Liver (tissue), 9 donors: Measurements from ENCODE around the gene NTNG1. TPM values are rescaled to one million over a fixed set of nuclear protein-coding genes. Genes with fewer than 3 reads are reported as not detected.

Source experiments
- DNase-seq: peaks from one replicate; pipeline ENCODE4 v3.0.0-alpha.2; 2017; ENCODE audit warnings: low spot score
- H3K27ac ChIP-seq, 2 donors: one replicate each; pipeline ENCODE4 v1.7.0; 2013; ENCODE audit warnings: inconsistent platforms in 2 of 2, low read length in 2 of 2, control low read depth in 1 of 2, low read depth in 1 of 2, mild to moderate bottlenecking in 1 of 2
- H3K27me3 ChIP-seq, 4 donors: one replicate each; pipeline versions ENCODE4 v1.6.1 to v1.7.0; 2013; ENCODE audit warnings: low read length in 3 of 4, inconsistent platforms in 1 of 4, mild to moderate bottlenecking in 1 of 4, moderate library complexity in 1 of 4; ENCODE audit not compliant: control insufficient read depth in 4 of 4, insufficient read depth in 4 of 4
- H3K36me3 ChIP-seq, 4 donors: one replicate each; pipeline versions ENCODE4 v1.6.1 to v1.7.0; 2013; ENCODE audit warnings: low read length in 3 of 4, mild to moderate bottlenecking in 3 of 4, low read depth in 1 of 4, moderate library complexity in 1 of 4; ENCODE audit not compliant: control insufficient read depth in 4 of 4, insufficient read depth in 3 of 4
- H3K4me1 ChIP-seq, 4 donors: one replicate each; pipeline versions ENCODE4 v1.6.1 to v1.7.0; 2013; ENCODE audit warnings: low read length in 3 of 4, mild to moderate bottlenecking in 3 of 4, moderate library complexity in 1 of 4; ENCODE audit not compliant: control insufficient read depth in 4 of 4, insufficient read depth in 4 of 4
- H3K4me3 ChIP-seq, 3 donors: one replicate each; pipeline versions ENCODE4 v1.6.1 to v1.7.0; 2013; ENCODE audit warnings: low read length in 3 of 3, control low read depth in 1 of 3, low read depth in 1 of 3, mild to moderate bottlenecking in 1 of 3
- H3K9ac ChIP-seq, 2 donors: one replicate each; pipeline ENCODE4 v1.7.0; 2013; ENCODE audit warnings: low read length in 2 of 2, mild to moderate bottlenecking in 2 of 2, moderate library complexity in 2 of 2, control low read depth in 1 of 2, low read depth in 1 of 2
- H3K9me3 ChIP-seq, 4 donors: one replicate each; pipeline versions ENCODE4 v1.6.1 to v1.7.0; 2013; ENCODE audit warnings: low read length in 3 of 4; ENCODE audit not compliant: control insufficient read depth in 4 of 4
- ATF3 ChIP-seq: IDR thresholded peaks from 2 replicates; pipeline ENCODE4 v1.6.1; 2016; ENCODE audit warnings: antibody characterized with exemption
- CTCF ChIP-seq: fragments of 150-350 bp; IDR thresholded peaks from 2 replicates; pipeline ENCODE4 v1.5.1; 2017; ENCODE audit warnings: improper control_type of control experiment, low read depth, low read length; ENCODE audit not compliant: missing input control
- EGR1 ChIP-seq, 2 donors: IDR thresholded peaks; 2 replicates each; pipeline ENCODE4 v1.6.1; 2016 to 2018; ENCODE audit warnings: antibody characterized with exemption in 2 of 2, low read depth in 2 of 2
- FOXA1 ChIP-seq: IDR thresholded peaks from 2 replicates; pipeline ENCODE4 v1.6.1; 2016; ENCODE audit warnings: antibody characterized with exemption
- FOXA2 ChIP-seq: IDR thresholded peaks from 2 replicates; pipeline ENCODE4 v1.6.1; 2016; ENCODE audit warnings: antibody characterized with exemption
- GABPA ChIP-seq, 2 donors: IDR thresholded peaks in 1 of 2; conservative IDR thresholded peaks in 1 of 2; 2 replicates each; pipeline ENCODE4 v1.6.1; 2016; ENCODE audit warnings: antibody characterized with exemption in 2 of 2, mild to moderate bottlenecking in 1 of 2, moderate library complexity in 1 of 2
- HNF4G ChIP-seq: IDR thresholded peaks from 2 replicates; pipeline ENCODE4 v1.6.1; 2016; ENCODE audit warnings: antibody characterized with exemption
- JUND ChIP-seq, 2 donors: IDR thresholded peaks; 2 replicates each; pipeline ENCODE4 v1.6.1; 2016; ENCODE audit warnings: antibody characterized with exemption in 2 of 2
- MAX ChIP-seq: IDR thresholded peaks from 2 replicates; pipeline ENCODE4 v1.6.1; 2016; ENCODE audit warnings: antibody characterized with exemption
- NR2F2 ChIP-seq: IDR thresholded peaks from 2 replicates; pipeline ENCODE4 v1.6.1; 2016; ENCODE audit warnings: antibody characterized with exemption
- RAD21 ChIP-seq, 2 donors: IDR thresholded peaks; 2 replicates each; pipeline ENCODE4 v1.6.1; 2016; ENCODE audit warnings: antibody characterized with exemption in 2 of 2, mild to moderate bottlenecking in 2 of 2
- REST ChIP-seq: IDR thresholded peaks from 2 replicates; pipeline ENCODE4 v1.6.1; 2016; ENCODE audit warnings: antibody characterized with exemption, mild to moderate bottlenecking
- RXRA ChIP-seq, 2 donors: IDR thresholded peaks; 2 replicates each; pipeline ENCODE4 v1.6.1; 2017 to 2018; ENCODE audit warnings: antibody characterized with exemption in 2 of 2, mild to moderate bottlenecking in 1 of 2
- SP1 ChIP-seq: IDR thresholded peaks from 2 replicates; pipeline ENCODE4 v1.6.1; 2018; ENCODE audit warnings: antibody characterized with exemption, mild to moderate bottlenecking
- TAF1 ChIP-seq: conservative IDR thresholded peaks from 2 replicates; pipeline ENCODE4 v1.6.1; 2016; ENCODE audit warnings: antibody characterized with exemption, mild to moderate bottlenecking
- YY1 ChIP-seq: IDR thresholded peaks from 2 replicates; pipeline ENCODE4 v1.6.1; 2016; ENCODE audit warnings: antibody characterized with exemption, mild to moderate bottlenecking
- ZBTB33 ChIP-seq: IDR thresholded peaks from 2 replicates; pipeline ENCODE4 v1.6.1; 2016; ENCODE audit warnings: antibody characterized with exemption
- WGBS: extraction: QIAGEN DNeasy Blood & Tissue Kit; methylation state at CpG from one replicate; pipeline ENCODE4 v1.1.7; 2013; 5-methylcytosine and 5-hydroxymethylcytosine counted together
- polyA plus RNA-seq, 2 donors: library from polyadenylated mRNA; stranded (reverse) in 1 of 2; unstranded in 1 of 2; fragments of 200-250 nt in 1 of 2; fragments of >200 nt in 1 of 2; fragmentation: Nextera tagmentation in 1 of 2; extraction: Ambion mirVana in 1 of 2; gene quantifications; one replicate each; pipeline versions ENCODE4 v1.2.1 to v1.2.3, GENCODE V29; 2013 to 2015
- total RNA-seq, 2 donors: library from RNA; depleted of rRNA; stranded (reverse); fragments of >200 nt; gene quantifications; one replicate each; pipeline ENCODE4 v1.2.3, GENCODE V29; 2014
- donor health status: healthy.
- donor health status: healthy.
- donor health status: healthy.
- donor health status: healthy.
- donor health status: healthy.

The NTNG1 gene
- total and polyA plus RNA-seq, 4 donors = under 0.01 TPM; not detected in 2

GRCh38 chr1:107477233-107477632 lies 336.4 kb downstream of the NTNG1 start:
- H3K27me3 ChIP-seq = peaks cover 0 to 5% (median 1%) of the 10 kb centered on the region in 4 donors
- no peaks in the 10 kb centered on the region for H3K36me3 ChIP-seq
- WGBS = 84% methylated on average over 2 of the region's 2 CpGs
- DNase-seq = no peak
- no peak overlapping the region for H3K9ac ChIP-seq
- no peaks in the 10 kb centered on the region for H3K4me1 ChIP-seq
- no peaks in the 10 kb centered on the region for H3K9me3 ChIP-seq
- no peak overlapping the region for H3K27ac ChIP-seq
- TF ChIP-seq SP1 = no peak
- no peak for TF ChIP-seq GABPA (IDR thresholded peaks at IDR 0.05 in 1 of 2, conservative IDR thresholded peaks at IDR 0.05 in 1 of 2)
- no peak for TF ChIP-seq RAD21 (IDR thresholded peaks at IDR 0.05)
- no peak for TF ChIP-seq ATF3
- no peak for TF ChIP-seq NR2F2
- TF ChIP-seq REST = no peak
- TF ChIP-seq JUND (IDR thresholded peaks at IDR 0.05) = no peak
- no peak for TF ChIP-seq CTCF
- TF ChIP-seq HNF4G = no peak
- no peak for TF ChIP-seq FOXA1
- TF ChIP-seq FOXA2 = no peak
- no peak overlapping the region for H3K4me3 ChIP-seq

- H3K4me1 ChIP-seq = no peaks in the 10 kb centered on the region
- H3K9me3 ChIP-seq = no peaks in the 10 kb centered on the region
- H3K9ac ChIP-seq = no peak overlapping the region
- 60% methylated on average over 11 of the region's 11 CpGs for WGBS
- DNase-seq = no peak
- H3K4me3 ChIP-seq = no peak overlapping the region
- H3K27me3 ChIP-seq = peaks cover 0 to 5% (median 0%) of the 10 kb centered on the region in 4 donors
- no peaks in the 10 kb centered on the region for H3K36me3 ChIP-seq
- no peak overlapping the region for H3K27ac ChIP-seq
- TF ChIP-seq TAF1 (no peak), REST (no peak), CTCF (no peak), HNF4G (no peak), FOXA2 (no peak), FOXA1 (no peak), ZBTB33 (no peak), JUND (IDR thresholded peaks at IDR 0.05) (no peak), SP1 (no peak), EGR1 (IDR thresholded peaks at IDR 0.05; ENCODE audit: low read depth in 2 of 2) (no peak), ATF3 (no peak), RXRA (IDR thresholded peaks at IDR 0.05) (no peak), GABPA (IDR thresholded peaks at IDR 0.05 in 1 of 2, conservative IDR thresholded peaks at IDR 0.05 in 1 of 2) (no peak), MAX (no peak), YY1 (no peak), NR2F2 (no peak)
Observed at GRCh38 chr1:107479865-107480350, 339.1 kb downstream of the NTNG1 start.
